Lower leg skin (tissue), 4 donors: ENCODE measurements around the gene ZNF593OS. TPM values are rescaled to one million over a fixed set of nuclear protein-coding genes. Genes with fewer than 3 reads are reported as not detected.

Experiments
- DNase-seq, 2 donors: peaks; one replicate each; pipeline ENCODE4 v3.0.0-alpha.2; 2019; ENCODE audit warnings: low spot score in 2 of 2
- H3K4me3 ChIP-seq: fragments of 200-600 bp; sonication (generic); 2 replicates; pipeline ENCODE4 v1.5.1; 2017; ENCODE audit warnings: mild to moderate bottlenecking, low read depth; ENCODE audit not compliant: poor library complexity, severe bottlenecking
- POLR2A ChIP-seq, 2 donors: fragments of 450-650 bp; IDR thresholded peaks; one replicate each; pipeline ENCODE4 v1.6.1; 2016 to 2017; ENCODE audit warnings: antibody characterized with exemption in 2 of 2, mild to moderate bottlenecking in 1 of 2, moderate library complexity in 1 of 2
- WGBS, 2 donors: methylation state at CpG; one replicate each; pipeline ENCODE4 v1.1.5; 2018; 5-methylcytosine and 5-hydroxymethylcytosine counted together
- intact Hi-C: fragments of 100-400 bp; cut with DNase I; formaldehyde crosslinking; loops from one replicate; pipeline ENCODE4 v1.15.0; 2023; ENCODE audit warnings: low total_unique reads
- total RNA-seq, 4 donors: library from RNA; depleted of rRNA; stranded (reverse); fragments of >200 nt; gene quantifications; one replicate each; pipeline ENCODE4 v1.1.0, GENCODE V29; 2016
- TF ChIP-seq, protein P1 (sequence below), 3 donors: fragments of 450-650 bp; IDR thresholded peaks; one replicate each; pipeline ENCODE4 v1.5.1; 2016; ENCODE audit warnings: antibody characterized with exemption in 3 of 3, mild to moderate bottlenecking in 3 of 3, moderate library complexity in 2 of 3

The ZNF593OS gene
- total RNA-seq, 4 donors from 2014 or later = not detected

DNA sequence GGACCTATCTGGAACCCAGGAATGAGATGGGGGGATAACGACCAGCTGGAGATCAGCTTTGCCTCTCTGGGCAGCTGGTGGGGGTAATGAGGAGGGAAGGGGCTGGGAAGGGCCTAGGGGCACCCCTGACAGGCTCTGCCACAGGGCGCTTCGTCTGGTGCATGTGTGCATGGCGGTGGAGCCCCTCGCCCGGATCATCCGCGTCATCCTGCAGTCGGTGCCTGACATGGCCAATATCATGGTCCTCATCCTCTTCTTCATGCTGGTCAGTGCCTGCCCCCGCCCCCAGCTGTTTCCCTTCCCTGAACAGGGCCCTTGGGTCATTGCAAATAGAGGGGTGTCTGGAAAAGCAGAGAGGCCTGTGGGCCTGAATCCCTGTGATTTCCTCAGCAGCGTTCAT lies 26.2 kb upstream of the ZNF593OS start:
- no peak for TF ChIP-seq POLR2A (IDR thresholded peaks at IDR 0.05)
- TF ChIP-seq, protein P1, sequence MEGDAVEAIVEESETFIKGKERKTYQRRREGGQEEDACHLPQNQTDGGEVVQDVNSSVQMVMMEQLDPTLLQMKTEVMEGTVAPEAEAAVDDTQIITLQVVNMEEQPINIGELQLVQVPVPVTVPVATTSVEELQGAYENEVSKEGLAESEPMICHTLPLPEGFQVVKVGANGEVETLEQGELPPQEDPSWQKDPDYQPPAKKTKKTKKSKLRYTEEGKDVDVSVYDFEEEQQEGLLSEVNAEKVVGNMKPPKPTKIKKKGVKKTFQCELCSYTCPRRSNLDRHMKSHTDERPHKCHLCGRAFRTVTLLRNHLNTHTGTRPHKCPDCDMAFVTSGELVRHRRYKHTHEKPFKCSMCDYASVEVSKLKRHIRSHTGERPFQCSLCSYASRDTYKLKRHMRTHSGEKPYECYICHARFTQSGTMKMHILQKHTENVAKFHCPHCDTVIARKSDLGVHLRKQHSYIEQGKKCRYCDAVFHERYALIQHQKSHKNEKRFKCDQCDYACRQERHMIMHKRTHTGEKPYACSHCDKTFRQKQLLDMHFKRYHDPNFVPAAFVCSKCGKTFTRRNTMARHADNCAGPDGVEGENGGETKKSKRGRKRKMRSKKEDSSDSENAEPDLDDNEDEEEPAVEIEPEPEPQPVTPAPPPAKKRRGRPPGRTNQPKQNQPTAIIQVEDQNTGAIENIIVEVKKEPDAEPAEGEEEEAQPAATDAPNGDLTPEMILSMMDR (IDR thresholded peaks at IDR 0.05) = no peak
- 85 to 86% methylated on average over 11 of the region's 11 CpGs for WGBS, 2 donors
- DNase-seq = no peak
- intact Hi-C loops = no loop called here
- no peak overlapping the region for H3K4me3 ChIP-seq

DNA sequence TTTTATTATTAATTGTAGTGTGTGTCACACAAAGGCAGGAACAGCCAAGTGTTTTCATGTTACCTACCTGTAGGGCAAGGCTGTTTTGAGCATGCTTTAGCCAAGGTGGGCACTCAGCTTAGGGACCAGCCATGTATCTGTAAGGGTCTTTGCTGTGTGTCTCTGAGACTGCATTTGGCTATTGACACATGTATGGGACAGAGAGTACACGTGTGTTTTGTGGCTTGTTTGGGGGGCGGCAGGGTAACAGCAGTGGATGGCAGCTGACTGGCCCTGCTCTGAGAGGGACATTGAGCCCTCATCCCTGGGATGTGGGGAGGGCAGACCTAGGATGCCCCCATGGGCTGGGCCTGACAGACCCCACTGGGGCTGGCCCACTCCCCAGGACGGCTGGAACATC lies 25.7 kb upstream of the ZNF593OS start:
- intact Hi-C loops = no loop called here
- no peak for DNase-seq
- WGBS, 2 donors = 90 to 91% methylated on average over 3 of the region's 3 CpGs
- no peak for TF ChIP-seq POLR2A (IDR thresholded peaks at IDR 0.05)
- TF ChIP-seq, protein P1 (IDR thresholded peaks at IDR 0.05) = no peak
- H3K4me3 ChIP-seq = no peak overlapping the region

DNA sequence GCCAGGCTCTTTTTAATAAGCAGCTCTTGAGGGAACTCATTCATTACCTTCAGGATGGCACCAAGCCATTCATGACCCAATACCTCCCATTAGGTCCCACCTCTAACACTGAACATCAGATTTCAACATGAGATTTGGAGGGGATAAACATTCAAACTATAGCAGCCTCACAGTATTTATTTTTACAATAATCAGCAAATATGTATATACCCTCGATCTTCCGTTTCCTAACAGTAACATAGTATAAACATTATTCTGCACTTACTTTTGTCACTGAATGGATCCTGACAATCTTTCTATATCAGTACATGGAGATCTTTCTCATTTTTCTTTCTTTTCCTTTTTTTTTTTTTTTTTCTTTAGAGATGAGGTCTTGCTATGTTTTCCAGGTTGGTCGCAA lies 24.2 kb upstream of the ZNF593OS start:
- H3K4me3 ChIP-seq = no peak overlapping the region

DNA sequence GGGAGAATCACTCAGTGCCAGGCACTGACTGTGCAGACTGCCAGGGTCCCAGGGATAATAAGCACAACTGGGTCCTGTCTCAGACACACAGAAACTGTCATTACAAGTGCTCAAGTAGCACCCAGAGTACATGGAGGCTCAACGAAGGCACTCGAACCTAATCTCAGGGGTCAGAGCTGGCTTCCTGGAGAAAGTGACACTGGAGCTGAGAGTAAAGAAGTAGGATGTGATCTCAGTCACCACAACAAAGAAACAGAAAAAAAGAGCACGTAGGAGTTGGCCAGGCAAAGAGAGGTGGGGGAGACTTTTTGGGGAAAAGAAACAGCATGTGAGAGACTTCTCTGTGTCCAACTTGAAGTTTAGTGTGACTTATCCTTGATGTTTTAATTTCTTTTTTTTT lies 20.1 kb upstream of the ZNF593OS start:
- WGBS, 2 donors = 60 to 61% methylated on average over 3 of the region's 3 CpGs
- TF ChIP-seq, protein P1 (IDR thresholded peaks at IDR 0.05) = no peak
- TF ChIP-seq POLR2A (IDR thresholded peaks at IDR 0.05) = no peak
- intact Hi-C loops = no loop called here

More for the DNA sequence above, 24.2 kb upstream of the ZNF593OS start:
- intact Hi-C loops = no loop called here
- no peak for TF ChIP-seq POLR2A (IDR thresholded peaks at IDR 0.05)
- TF ChIP-seq, protein P1 (IDR thresholded peaks at IDR 0.05) = no peak
- 72 to 95% methylated on average over 3 of the region's 3 CpGs for WGBS, 2 donors
- DNase-seq = no peak

DNA sequence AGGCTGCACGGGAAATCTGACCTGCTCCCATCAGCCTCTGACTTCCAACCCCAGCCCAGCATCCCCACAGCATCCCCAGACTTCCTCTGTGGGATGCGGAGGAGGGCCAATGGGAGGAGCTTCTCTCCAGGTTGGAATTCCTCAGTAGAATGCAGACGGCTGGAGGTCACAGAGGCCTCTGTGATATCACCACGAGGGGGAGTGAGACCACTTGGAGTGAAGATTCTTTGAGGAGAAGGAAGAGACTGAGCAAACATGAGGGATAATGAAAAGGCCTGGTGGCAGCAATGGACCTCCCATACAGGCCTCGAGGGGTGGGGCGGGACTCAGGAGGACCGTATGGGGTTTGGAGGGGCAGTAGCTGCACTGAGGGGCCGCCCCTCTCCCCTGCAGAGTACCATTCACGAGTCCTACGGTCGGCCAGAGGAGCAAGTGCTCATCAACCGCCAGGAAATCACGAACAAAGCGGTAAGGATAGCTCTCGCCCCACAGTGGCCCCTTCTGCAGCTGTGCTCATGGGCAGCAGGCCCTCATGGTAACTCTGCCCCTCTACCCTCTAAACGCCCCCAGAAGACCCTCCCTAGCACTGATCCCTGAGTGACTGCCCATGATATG lies 18.8 kb upstream of the ZNF593OS start, which contains the start of gene CATSPER4:
Gene CATSPER4, plus strand, starts transcription at position 230 of the 615 bp plus-strand sequence. Its CDS starts 26 bp downstream, at position 256.
- DNase-seq = no peak
- no peak within 1 kb of the TSS for H3K4me3 ChIP-seq
- no peak for TF ChIP-seq POLR2A (IDR thresholded peaks at IDR 0.05)
- TF ChIP-seq, protein P1 (IDR thresholded peaks at IDR 0.05) = no peak
- intact Hi-C loops = no loop called here
- WGBS, 2 donors = 48 to 56% methylated on average over 16 of the region's 16 CpGs

More for the DNA sequence above, 20.1 kb upstream of the ZNF593OS start:
- DNase-seq = no peak
- H3K4me3 ChIP-seq = no peak overlapping the region
